ENCODE data around the gene ENAH. TPM values are rescaled to one million over a fixed set of nuclear protein-coding genes. Genes with fewer than 3 reads are reported as not detected.
A peak's percentile ranks its signal among the peaks of the same experiment; 100 is the strongest.

Gene ENAH
- total RNA-seq, 1 experiment from 2014 or later, result 285 TPM

DNA sequence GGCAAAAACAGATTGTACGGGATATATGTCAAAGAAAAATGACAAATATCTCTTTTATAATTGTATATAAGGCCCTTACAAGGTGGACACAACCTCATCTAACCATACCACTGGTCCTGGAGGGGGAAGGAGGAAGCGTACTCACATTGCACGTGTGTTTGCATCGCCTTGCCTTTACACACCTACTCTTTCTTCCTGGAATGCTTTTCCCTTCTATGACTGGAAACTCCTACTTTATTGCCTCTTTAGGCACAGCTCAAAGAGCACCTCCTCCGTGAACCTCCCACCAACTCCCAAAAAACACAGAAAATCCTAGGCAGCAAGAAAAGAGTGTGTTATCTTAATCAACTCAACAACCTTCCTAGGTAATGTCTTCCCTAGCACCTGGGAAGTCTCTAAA is 125.3 kb downstream of the ENAH start:
- Histone ChIP-seq H3K56ac (ENCODE audit: insufficient read length, low read depth, low read length) (no peak overlapping the region), H3K79me1 (ENCODE audit: insufficient read depth, low read depth, low read length, poor library complexity, severe bottlenecking) (peaks cover 2% of the 10 kb centered on the region), H3K23ac (ENCODE audit: insufficient read length, low read depth, low read length) (no peak overlapping the region), H3K79me2 (ENCODE audit: insufficient read depth, low read length) (peaks cover 4% of the 10 kb centered on the region; the same call in 1 of the 2 replicates), H4K91ac (ENCODE audit: insufficient read length, low read depth, low read length) (no peak overlapping the region), H3K4me1 (ENCODE audit: insufficient read depth, low read length) (peaks cover 3% of the 10 kb centered on the region; the same call in 1 of the 2 replicates), H4K8ac (replicated peaks; ENCODE audit: insufficient read length, low read depth, low read length) (no peak overlapping the region), H3K4ac (ENCODE audit: low read depth, low read length) (no peak overlapping the region), H2BK120ac (ENCODE audit: low read depth, low read length, poor library complexity, severe bottlenecking) (no peak overlapping the region), H3K4me2 (ENCODE audit: insufficient read depth, insufficient read length, low read length) (no peak overlapping the region), H3K14ac (ENCODE audit: insufficient read depth, low read length) (no peak overlapping the region), H3K23me2 (ENCODE audit: insufficient read length, low read depth, low read length, poor library complexity, severe bottlenecking) (no peaks in the 10 kb centered on the region), H3K9me3 (ENCODE audit: control insufficient read depth, low read depth, low read length) (no peaks in the 10 kb centered on the region), H3K9ac (ENCODE audit: extremely low read depth, insufficient read length, low read length) (no peak overlapping the region), H2AFZ (ENCODE audit: low read length) (no peak overlapping the region), H3K27ac (ENCODE audit: insufficient read length, low read depth, low read length) (no peak overlapping the region), H3K27me3 (ENCODE audit: insufficient read depth, low read length) (no peaks in the 10 kb centered on the region), H4K5ac (ENCODE audit: insufficient read length, low read depth, low read length) (peak overlapping the region; percentile 67), H2BK5ac (ENCODE audit: insufficient read length, low read length) (peak overlapping the region; percentile 68), H3T11ph (ENCODE audit: low read length) (no peak overlapping the region), H2AK5ac (ENCODE audit: insufficient read length, low read length) (no peak overlapping the region), H2BK15ac (ENCODE audit: low read depth, low read length) (no peak overlapping the region), H4K20me1 (ENCODE audit: control insufficient read depth, insufficient read depth, insufficient read length) (no peaks in the 10 kb centered on the region), H2BK12ac (ENCODE audit: insufficient read length, low read depth, low read length) (no peak overlapping the region), H2BK20ac (ENCODE audit: low read depth, low read length, poor library complexity, severe bottlenecking) (no peak overlapping the region), H3K18ac (ENCODE audit: insufficient read length, low read depth, low read length) (no peak overlapping the region)
- WGBS (ENCODE audit: extremely low coverage, insufficient read length, low lambda C conversion rate), result no CpG with 5 or more reads among the region's 5 CpGs
- Mint-ChIP-seq H3K9me3 (no peaks in the 10 kb centered on the region; a peak in 1 of 5 replicates), H3K27ac (no peak overlapping the region), H3K27me3 (ENCODE audit: low read depth) (peaks cover 1% of the 10 kb centered on the region; the same call in 1 of the 2 replicates), H3K4me3 (no peak overlapping the region), H3K36me3 (ENCODE audit: insufficient read depth in 1 of 3, low read depth in 3 of 3) (peaks cover 3 to 13% (median 8%) of the 10 kb centered on the region in 3 experiments), H3K4me1 (peaks cover 22 to 26% of the 10 kb centered on the region in 2 experiments)
- DNase-seq, result no peak
- TF ChIP-seq, protein P1, sequence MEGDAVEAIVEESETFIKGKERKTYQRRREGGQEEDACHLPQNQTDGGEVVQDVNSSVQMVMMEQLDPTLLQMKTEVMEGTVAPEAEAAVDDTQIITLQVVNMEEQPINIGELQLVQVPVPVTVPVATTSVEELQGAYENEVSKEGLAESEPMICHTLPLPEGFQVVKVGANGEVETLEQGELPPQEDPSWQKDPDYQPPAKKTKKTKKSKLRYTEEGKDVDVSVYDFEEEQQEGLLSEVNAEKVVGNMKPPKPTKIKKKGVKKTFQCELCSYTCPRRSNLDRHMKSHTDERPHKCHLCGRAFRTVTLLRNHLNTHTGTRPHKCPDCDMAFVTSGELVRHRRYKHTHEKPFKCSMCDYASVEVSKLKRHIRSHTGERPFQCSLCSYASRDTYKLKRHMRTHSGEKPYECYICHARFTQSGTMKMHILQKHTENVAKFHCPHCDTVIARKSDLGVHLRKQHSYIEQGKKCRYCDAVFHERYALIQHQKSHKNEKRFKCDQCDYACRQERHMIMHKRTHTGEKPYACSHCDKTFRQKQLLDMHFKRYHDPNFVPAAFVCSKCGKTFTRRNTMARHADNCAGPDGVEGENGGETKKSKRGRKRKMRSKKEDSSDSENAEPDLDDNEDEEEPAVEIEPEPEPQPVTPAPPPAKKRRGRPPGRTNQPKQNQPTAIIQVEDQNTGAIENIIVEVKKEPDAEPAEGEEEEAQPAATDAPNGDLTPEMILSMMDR (conservative IDR thresholded peaks at IDR 0.05), result no peak
